ENCODE data around the gene EPB41.

DNA sequence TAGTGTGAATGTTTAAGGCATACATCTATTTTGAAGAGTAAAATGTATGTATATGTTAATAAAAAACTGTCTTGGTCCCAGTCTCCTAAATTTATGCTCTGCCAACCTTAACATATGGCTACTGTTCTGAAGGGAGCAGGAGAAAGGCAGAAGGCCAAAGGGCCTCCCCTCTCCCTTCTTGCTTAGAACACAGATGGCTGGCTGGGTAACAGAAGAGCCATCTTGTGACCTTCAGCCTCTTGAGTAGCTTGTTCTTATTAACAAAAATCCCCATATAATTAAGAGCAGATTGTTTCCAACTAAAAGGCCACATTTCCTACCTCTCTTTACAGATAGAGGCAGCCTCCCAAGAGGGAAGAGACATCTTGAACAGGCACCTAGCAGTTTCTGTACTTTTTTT lies 36.1 kb downstream of the EPB41 start:
- TF ChIP-seq RAD21 (conservative IDR thresholded peaks at IDR 0.05 in 1 of 2, IDR thresholded peaks at IDR 0.05 in 1 of 2) (no peak), POLR2A (IDR thresholded peaks at IDR 0.05; ENCODE audit: low read length) (no peak), CTCF (IDR thresholded peaks at IDR 0.05) (no peak), SMC3 (IDR thresholded peaks at IDR 0.05) (no peak), CBX8 (IDR thresholded peaks at IDR 0.05) (no peak), SREBF2 (IDR thresholded peaks at IDR 0.05) (no peak), ESRRA (IDR thresholded peaks at IDR 0.05; ENCODE audit: borderline replicate concordance, low read length) (no peak)
- TF ChIP-seq, protein P1, sequence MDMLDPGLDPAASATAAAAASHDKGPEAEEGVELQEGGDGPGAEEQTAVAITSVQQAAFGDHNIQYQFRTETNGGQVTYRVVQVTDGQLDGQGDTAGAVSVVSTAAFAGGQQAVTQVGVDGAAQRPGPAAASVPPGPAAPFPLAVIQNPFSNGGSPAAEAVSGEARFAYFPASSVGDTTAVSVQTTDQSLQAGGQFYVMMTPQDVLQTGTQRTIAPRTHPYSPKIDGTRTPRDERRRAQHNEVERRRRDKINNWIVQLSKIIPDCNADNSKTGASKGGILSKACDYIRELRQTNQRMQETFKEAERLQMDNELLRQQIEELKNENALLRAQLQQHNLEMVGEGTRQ (IDR thresholded peaks at IDR 0.05), result no peak

Measured in A549 (cell line).